GM19463 (cell line): ENCODE measurements around the gene FAH.

Experiments used
- ATAC-seq: cut with Tn5 transposase; IDR thresholded peaks from one replicate; pipeline ENCODE4 v1.9.1; 2021; ENCODE audit warnings: mild to moderate bottlenecking, moderate library complexity; ENCODE audit not compliant: unreplicated experiment

The FAH gene

DNA sequence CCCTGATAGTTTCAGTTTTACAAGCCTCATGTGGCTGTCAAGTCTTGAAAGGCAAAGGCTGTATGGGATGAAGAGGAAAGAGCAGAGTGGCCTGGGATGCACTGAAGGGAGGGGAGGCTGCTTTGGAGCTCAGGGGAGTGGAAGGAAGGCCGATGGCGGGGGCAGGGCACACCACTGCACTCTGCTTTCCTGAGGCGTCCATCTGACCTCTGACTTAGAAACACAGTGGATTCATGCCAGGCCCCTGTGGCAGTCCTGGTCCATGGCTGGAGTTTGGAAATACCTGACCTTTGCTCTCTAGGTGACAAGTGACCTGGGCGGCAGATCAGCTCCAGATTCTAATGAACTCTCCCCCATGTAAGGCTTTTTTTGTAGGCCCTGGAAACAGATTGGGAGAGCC lies 19.0 kb downstream of the FAH start:
- ATAC-seq = no peak

DNA sequence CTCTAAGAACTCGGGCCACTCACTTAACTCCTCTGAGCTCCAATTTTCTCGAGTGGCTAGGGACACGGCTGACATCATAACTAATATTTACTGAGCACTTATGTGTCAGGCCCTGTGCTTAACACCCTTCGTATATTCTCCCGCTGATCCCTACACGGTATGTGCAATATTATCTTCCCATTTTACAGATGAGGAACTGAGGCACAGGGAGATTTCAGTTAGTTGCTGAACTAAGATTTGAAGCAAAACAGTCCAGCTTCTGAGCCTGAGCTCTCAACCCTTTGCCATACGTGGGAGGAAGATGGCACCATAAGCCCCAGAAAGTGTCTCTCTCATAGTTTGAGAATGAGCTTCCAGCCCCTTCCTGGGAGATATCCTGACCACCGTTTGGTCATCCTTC lies 19.6 kb downstream of the FAH start:
- no peak for ATAC-seq

DNA sequence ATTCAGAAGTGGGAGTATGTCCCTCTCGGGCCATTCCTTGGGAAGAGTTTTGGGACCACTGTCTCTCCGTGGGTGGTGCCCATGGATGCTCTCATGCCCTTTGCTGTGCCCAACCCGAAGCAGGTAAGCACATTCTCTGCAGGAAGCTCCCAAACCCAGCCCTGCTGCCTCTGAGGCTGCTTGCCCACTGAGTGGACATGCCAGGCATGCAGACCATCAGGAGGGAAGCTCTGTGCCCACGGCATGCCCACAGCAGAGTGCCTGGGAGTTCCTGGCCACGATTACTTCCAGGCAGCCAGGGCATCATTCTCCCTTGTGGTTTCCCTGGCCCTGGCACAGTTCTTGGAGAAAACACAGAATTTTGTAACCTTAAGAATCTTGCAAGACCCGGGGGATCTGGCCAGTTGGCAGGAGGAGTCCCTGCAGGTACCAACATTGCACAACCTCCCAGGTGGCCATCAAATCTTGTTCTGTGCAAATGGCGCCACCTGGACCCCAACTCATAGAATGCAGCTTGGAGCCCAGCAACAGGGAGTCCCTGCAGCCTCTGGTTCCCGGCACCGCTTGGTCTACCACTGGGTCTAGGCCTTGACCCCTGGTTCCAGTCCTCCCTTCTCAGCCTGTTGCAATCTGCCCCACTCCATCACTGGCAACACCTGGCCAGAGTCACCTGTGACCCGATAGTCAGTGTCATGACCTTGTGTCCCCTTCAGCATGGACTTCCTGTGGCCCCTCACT lies 20.4 kb downstream of the FAH start:
- peak; percentile 68 for ATAC-seq

DNA sequence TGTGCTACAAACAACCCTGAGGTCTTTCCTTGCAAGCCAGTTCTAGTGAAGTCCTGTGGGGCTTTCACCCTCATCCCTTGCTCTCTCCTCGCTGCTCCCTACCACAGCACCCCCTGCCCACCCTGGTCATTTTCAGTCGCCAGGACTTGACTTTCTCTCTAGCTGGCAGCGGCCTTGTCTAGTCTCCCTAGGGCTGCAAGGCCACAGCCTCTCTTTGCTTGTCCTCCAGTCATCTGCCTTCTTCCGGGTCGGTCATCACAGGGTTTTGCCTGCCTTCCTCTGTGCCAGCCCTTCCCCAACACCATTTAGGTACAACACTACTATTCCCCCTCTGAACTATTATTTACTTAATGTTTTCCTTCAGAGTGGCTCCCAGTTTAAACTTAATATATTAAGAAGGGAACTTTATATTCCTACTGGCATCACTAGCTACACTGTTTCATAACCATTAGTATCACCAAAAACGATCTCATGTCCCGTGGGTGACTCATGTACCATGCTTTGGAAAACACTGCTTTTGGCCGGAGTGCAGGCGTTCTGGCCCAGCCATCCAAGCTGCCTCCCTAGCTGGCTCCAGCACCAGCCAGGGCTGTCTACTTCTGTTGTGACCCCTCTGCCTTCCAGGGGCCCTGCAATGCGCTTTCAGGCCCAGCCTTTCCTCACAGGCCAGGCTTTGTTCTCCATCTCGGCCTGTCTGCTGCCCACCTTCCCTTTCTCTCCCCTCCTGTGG lies 21.4 kb downstream of the FAH start:
- ATAC-seq = no peak

DNA sequence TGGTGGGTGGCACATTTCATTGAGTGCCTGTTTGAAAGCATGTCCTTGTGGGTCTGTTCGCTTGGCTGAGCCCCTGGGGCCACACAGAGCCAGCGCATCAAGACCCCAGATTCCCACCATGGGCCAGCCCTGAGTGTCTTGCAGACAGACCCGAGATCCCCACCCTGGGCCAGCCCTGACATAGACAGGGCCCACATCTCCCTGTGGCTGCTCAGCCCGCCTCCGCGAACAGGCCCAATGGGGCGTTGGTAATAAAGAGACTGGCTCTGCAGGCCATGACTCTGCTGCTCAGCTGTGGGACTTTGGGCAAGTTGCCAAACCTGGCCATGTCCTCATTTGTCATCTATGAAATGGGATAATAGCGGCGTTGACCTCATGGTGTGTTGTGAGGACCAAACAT lies 22.6 kb downstream of the FAH start:
- ATAC-seq = no peak

DNA sequence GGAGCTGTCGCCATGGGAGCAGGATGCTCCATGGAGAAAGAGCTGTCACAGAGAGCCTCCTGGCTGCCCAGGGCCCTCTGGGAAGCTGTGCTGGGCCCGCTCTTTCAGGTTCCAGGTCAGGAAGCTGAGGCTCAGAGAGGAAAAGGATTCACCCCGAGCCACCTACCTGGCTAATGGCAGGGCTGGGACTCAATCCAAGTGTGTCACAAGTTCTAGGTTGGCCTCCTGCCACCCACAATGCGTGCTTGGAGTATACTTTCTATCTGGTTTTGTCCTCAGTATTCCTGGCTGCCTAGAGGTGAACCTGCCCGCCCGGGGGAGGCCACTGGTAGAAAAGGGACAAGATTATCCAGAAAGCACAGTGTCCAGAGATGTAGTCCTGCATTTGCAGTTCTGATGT lies 23.6 kb downstream of the FAH start:
- ATAC-seq = no peak

DNA sequence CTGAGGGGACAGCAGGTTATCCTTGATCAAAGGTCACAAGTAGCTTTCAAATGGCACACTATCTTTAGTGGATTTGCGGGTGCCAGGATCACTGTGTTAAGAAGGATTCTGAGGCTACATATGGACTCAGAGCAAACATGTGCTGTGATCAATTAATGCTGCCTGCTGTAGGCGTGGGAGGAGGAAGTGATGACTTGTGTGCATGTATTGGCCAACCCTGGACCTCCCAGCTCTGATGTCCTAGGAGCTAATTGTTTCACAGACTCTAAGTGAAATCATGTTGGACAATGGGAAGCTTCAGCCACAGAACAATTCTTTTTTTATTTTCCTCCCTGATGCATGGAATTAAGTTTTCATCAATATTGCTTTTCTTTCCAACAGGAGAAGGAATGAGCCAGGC lies 24.4 kb downstream of the FAH start:
- no peak for ATAC-seq

DNA sequence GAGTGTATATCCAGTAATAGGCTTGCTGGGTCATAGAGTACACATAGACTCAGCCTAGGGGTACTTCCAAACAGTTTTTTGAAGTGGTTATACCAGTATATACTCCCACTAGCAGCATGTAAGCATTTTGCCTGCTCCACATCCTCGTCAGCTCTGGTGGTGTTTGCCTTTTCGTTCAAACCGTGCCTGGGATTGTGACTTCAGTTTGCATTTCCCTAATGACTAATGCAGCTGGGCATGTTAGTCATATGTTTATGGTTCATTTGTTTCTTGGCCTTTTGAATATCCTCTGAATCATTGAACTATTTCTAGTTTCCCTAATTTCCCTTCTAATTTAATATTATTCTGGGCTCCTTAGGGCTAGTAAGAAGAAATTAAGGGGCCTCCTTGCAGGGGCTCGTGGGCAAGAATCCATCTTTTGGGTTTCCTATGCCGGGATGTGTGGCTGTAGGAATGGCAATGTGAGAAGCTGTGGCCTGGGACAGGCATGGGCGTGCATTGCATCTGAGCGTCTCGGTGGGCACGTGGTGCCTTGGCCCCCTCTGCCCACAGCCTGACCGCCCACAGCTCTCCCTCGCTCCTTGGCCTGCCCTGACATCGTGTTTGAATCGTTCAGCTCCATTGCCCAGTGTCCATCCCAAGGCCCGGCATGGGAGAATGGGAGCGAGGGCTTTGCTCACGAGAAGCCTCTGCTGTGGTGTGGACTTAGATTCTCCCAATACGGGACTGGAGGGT lies 26.4 kb downstream of the FAH start:
- ATAC-seq = no peak

DNA sequence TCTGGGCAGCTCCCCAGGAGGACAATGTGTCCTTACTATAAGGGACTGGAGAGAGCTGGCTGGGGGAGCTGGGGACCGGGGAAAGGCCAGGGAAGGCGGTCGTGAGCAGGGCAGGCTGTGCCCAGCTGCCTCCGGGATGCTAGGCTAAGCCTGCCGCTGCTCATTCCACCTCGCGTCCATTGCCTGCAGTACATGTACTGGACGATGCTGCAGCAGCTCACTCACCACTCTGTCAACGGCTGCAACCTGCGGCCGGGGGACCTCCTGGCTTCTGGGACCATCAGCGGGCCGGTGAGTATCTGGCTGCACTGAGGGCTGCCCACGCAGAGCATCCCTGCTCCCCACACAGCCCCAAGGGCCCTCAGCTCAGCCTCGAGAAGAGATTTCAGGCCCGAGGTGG lies 27.1 kb downstream of the FAH start:
- no peak for ATAC-seq

DNA sequence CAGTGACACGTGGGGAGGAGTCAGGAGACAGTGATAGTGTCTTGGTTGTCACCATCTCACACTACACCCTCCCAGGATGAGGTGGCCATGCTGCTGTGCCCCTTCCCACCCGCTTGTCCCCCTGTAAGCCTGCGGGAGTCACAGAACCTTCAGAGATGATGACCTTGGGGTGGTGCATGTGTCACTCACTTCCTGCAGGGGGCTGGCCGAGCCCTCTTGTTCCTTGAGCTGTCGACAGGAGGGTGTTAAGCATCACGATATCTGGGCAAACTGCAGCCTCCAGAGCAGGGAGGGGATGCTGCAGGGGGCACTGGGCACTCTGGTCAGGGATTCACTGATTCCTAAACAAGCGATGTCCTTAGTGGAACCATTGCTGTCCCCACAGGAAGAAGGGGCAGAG lies 27.7 kb downstream of the FAH start:
- no peak for ATAC-seq

DNA sequence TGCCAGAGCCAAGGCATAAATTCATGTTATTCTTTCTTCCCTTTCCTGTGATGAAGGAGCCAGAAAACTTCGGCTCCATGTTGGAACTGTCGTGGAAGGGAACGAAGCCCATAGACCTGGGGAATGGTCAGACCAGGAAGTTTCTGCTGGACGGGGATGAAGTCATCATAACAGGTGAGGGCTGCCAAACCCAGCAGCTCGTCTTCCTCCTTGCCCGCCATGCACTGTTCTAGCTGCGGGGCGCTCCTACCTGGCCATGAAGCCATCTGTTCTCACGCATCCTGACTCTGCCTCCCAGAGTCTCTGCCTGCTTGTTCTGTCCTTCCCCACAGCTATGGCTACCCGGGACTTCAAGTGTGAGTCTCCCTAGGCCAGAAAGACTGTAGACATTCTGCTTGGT lies 28.2 kb downstream of the FAH start:
- ATAC-seq = no peak

DNA sequence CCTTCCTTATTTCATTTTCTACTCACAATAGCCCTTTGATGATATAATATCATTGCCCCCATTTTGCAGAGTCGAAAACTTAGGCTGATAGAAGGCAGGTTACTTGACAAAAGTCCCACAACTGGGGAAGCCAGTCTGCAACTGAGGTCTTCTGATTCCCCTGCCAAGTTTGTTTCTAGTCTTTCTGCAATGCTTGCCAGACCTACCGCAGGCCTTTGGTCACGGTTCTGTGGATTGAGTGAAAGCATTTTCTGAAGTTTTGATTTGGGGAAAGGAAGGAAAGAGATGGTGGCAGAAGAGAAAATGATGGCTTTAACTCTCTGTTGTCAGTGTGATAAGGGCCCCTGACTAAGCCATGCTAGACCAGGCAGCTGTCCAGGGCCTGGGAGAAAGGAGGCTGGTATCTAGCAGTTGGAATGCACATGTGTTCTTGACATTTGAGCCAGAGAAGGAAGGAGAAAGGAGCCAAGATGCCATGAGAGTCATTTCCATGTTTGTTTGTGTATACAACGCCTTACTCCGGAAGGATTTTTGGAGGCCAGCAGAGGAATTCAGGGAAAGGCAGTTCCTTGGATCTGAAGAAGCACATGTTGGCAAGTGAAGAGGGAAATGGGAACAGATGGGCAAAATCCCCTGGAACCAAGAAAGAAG lies 29.9 kb downstream of the FAH start:
- ATAC-seq = no peak

DNA sequence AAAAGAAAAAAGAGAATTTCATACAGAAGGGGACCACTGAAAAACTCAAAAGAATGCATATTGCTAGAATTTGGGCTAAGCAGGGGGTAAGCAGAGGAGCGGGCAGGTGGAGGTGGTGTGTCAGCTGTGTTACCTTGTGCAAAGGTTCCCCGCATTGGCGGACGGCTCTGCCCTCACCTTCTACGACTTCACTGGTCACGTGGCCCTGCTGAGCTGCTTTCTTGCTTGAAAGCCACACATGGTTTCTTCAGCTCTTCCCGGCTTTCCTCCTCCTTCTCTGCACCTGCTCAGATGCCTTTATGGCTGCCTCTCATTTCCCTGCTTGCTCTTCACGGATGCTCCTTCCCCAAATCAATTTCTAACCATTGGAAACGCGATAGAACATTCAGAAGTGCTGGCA lies 30.5 kb downstream of the FAH start:
- ATAC-seq = no peak

DNA sequence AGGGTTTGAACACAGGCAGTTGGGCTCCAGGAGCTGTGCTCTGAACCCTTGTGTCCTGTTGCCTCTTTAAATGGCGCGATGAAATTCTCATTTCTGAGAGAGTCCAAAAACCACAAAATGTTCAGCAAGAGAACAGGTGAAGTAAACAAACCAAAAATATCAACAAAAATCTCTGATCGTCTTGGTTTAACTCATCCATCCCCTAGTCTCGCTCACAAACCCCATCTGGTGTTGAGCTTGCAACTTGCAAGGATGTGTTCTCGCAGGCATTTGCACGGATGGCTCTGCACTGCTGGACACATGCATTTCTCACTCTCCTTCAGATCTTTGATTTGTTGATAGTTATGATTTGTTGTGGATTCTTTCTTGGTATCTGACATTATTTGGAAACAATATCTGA lies 31.1 kb downstream of the FAH start:
- ATAC-seq = no peak

DNA sequence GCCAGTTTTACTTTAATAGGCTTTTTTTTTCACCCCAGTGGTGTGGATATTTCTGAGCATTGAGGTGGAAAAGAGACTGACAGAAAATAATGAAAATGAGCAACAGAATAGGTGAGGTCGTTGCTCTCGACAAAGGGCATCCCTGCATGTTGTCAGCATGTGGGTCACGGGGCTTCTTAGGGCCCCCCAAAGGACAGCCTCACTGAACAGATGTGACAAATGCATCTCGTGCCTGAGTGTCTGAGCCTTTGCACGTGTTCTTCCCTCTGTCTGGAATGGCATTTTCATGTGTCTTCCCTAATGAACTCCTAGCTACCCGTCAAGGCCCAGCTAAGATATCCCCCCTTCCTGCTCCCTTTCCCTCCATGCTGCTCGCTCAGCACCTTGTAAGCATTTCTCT lies 31.8 kb downstream of the FAH start:
- no peak for ATAC-seq

DNA sequence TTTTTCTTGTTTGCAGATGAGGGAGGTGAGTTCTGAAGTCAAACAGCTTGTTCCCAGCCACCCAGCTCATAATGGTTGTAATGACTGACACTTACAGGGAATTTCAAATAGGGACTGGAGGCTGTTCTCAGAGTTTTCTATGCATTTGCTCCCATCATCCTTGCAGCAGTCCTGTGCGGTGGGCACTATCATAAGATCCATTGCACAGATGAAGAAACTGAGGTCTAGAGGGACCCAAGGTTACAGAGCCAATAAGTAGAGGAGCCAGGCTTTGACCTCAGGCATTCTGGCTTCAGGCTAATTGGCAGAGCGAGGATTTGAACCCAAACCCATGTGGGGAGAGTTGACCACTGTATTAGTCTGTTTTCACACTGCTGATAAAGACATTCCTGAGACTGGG lies 32.4 kb downstream of the FAH start:
- ATAC-seq = no peak

DNA sequence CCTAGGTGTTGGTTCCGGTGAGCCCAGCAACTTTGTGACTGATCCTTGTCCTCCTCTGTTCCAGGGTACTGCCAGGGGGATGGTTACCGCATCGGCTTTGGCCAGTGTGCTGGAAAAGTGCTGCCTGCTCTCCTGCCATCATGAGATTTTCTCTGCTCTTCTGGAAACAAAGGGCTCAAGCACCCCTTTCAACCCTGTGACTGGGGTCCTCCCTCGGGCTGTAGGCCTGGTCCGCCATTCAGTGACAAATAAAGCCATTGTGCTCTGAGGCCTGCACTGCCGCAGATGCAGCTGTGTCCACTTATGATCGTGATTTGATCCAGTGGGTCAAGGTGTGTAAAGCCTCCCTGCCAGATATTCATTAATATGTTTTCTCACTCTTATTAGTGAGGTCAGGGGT lies 33.3 kb downstream of the FAH start:
- ATAC-seq = no peak

DNA sequence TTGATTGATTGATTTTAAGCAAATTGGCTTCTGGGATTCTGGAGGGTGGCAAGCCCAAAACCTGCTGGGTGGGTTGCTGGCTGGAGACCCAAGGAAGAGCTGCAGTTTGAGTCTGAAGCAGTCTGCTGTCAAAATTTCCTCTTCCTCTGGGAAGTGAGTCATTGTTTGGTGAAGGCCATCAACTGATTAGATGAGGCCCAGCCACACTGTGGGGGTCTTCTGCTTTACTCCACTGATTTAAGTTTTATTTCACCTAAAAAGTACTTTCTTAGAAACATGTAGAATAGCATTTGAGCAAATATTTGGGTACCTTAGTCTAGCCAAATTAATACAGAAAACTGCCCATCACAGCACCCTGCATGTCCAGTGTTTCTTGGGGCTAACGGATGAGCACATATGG lies 33.8 kb downstream of the FAH start:
- no peak for ATAC-seq

DNA sequence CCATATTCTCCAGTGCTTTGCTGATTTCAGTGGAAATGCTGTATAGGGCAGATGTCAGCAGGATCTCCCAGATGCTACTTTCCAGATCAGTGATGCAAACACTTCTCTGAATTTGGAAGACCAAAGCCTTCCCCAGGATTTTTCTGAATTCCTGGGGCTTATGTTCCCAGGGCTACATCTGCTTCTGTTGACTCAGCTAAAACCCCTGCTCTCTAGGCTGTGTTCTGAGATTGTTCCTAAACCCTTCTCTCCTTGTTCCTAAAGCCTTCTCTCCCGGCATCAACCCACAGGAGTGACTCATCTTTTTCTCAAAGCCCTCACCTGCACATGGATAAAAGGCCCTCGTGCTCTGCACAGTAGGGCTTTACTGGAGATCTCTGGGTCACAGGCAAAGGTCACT lies 35.5 kb downstream of the FAH start:
- ATAC-seq = no peak

DNA sequence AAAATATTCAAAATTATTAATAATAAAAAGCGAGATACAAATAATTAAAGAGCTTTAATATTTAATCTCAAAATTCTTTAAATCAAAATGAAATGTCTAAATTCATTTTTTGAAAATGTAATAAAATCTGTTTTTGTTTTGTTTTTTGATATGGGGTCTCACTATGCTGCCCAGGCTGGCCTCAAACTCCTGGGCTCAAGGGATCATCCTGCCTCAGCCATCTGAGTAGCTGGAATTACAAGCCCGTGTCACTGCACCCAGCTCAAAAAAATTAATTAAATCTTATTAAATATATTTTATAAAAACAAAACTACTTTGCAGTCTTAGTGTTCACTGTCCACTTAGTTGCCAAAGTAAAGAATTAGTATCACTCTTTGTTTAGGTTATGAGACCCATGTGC lies 38.4 kb downstream of the FAH start:
- no peak for ATAC-seq

DNA sequence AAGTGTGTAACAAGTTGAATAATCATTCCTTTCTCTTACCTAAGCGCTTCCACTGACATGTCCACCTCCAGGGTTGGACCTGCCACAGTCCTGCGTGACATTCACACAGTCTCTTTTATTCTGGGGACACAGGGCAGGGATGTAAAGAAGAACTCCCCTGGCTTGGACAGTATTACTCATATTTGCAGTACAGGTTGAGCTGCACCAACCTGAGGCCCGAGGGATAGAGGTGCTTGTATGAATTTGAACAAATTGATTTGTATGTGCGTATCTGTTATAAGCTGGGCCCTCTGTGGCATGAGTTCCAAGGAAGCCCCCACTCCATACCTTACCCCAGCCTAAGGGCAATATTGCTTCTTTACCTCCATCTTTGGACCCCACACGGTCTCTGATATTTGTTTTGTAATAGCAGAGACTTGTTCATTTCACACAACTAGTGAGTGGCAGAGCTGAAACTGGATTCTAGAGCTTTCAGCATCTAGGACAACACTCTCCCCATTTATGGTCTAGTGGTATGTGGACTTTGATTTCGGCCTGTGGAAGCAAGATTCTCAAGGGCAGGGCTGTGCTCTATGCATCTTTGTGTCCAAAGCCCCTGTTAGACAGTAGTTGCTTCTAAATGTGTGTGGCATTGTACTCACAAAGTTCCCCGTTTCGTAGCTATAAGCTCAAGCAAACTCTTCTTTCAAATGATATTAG lies 39.2 kb downstream of the FAH start:
- no peak for ATAC-seq
